ENCODE measurements around the gene MRPL39. TPM values are rescaled to one million over a fixed set of nuclear protein-coding genes. Genes with fewer than 3 reads are reported as not detected.

The MRPL39 gene
- total and polyA plus RNA-seq, 2 experiments from 2014 or later: 50.5 to 132 TPM

DNA sequence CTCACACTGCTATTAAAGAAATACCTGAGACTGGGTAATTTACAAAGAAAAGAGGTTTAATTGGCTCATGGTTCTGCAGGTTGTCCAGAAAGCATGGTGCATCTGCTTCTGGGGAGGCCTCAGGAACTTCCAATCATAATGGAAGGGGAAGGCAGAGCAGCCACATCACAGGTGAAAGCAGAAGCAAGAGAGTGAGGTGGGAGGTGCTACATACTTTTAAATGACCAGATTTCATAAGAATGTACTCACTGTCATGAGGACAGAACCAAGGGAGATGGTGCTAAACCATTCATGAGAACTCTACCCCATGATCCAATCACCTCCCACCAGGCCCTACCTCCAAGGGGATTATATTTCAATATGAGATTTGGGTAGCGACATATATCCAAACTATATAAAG is 55.7 kb downstream of the MRPL39 start:
- no peaks in the 10 kb centered on the region for H3K27me3 Mint-ChIP-seq (ENCODE audit: insufficient read depth, low read depth, poor library complexity)
- no peaks in the 10 kb centered on the region for H3F3A ChIP-seq (replicated peaks; ENCODE audit: low read depth)
- H3K79me2 ChIP-seq (replicated peaks; ENCODE audit: insufficient read depth): no peaks in the 10 kb centered on the region
- no peaks in the 10 kb centered on the region for H3K4me1 Mint-ChIP-seq
- H3K9me3 Mint-ChIP-seq: no peaks in the 10 kb centered on the region
- no peak overlapping the region for H3K27ac ChIP-seq (ENCODE audit: low read depth)
- H3K4me3 Mint-ChIP-seq: no peak overlapping the region
- no peaks in the 10 kb centered on the region for H4K20me1 ChIP-seq (replicated peaks; ENCODE audit: insufficient read depth)
- H3K27ac Mint-ChIP-seq: no peak overlapping the region
- DNase-seq (ENCODE audit: low spot score): no peak
- H3K4me1 ChIP-seq (ENCODE audit: insufficient read depth): no peaks in the 10 kb centered on the region
- no peak overlapping the region for H3K4me3 ChIP-seq
- no peak for ATAC-seq
- H3K36me3 Mint-ChIP-seq (ENCODE audit: low read depth): no peaks in the 10 kb centered on the region
- TF ChIP-seq EZH2phosphoT487 (IDR thresholded peaks at IDR 0.05; ENCODE audit: unreplicated experiment): no peak
- no peak for TF ChIP-seq EZH2 (IDR thresholded peaks at IDR 0.05; ENCODE audit: low read depth, unreplicated experiment)
- TF ChIP-seq POLR2AphosphoS5 (IDR thresholded peaks at IDR 0.05; ENCODE audit: low read depth): no peak
- TF ChIP-seq ZNF331 (CRISPR knock-in tag; IDR thresholded peaks at IDR 0.05; ENCODE audit: low read depth): no peak
- no peak for TF ChIP-seq STAT1 (IDR thresholded peaks at IDR 0.05; ENCODE audit: unreplicated experiment)
- TF ChIP-seq, protein P1, sequence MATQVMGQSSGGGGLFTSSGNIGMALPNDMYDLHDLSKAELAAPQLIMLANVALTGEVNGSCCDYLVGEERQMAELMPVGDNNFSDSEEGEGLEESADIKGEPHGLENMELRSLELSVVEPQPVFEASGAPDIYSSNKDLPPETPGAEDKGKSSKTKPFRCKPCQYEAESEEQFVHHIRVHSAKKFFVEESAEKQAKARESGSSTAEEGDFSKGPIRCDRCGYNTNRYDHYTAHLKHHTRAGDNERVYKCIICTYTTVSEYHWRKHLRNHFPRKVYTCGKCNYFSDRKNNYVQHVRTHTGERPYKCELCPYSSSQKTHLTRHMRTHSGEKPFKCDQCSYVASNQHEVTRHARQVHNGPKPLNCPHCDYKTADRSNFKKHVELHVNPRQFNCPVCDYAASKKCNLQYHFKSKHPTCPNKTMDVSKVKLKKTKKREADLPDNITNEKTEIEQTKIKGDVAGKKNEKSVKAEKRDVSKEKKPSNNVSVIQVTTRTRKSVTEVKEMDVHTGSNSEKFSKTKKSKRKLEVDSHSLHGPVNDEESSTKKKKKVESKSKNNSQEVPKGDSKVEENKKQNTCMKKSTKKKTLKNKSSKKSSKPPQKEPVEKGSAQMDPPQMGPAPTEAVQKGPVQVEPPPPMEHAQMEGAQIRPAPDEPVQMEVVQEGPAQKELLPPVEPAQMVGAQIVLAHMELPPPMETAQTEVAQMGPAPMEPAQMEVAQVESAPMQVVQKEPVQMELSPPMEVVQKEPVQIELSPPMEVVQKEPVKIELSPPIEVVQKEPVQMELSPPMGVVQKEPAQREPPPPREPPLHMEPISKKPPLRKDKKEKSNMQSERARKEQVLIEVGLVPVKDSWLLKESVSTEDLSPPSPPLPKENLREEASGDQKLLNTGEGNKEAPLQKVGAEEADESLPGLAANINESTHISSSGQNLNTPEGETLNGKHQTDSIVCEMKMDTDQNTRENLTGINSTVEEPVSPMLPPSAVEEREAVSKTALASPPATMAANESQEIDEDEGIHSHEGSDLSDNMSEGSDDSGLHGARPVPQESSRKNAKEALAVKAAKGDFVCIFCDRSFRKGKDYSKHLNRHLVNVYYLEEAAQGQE (IDR thresholded peaks at IDR 0.05; ENCODE audit: unreplicated experiment): no peak
- TF ChIP-seq, protein P2, sequence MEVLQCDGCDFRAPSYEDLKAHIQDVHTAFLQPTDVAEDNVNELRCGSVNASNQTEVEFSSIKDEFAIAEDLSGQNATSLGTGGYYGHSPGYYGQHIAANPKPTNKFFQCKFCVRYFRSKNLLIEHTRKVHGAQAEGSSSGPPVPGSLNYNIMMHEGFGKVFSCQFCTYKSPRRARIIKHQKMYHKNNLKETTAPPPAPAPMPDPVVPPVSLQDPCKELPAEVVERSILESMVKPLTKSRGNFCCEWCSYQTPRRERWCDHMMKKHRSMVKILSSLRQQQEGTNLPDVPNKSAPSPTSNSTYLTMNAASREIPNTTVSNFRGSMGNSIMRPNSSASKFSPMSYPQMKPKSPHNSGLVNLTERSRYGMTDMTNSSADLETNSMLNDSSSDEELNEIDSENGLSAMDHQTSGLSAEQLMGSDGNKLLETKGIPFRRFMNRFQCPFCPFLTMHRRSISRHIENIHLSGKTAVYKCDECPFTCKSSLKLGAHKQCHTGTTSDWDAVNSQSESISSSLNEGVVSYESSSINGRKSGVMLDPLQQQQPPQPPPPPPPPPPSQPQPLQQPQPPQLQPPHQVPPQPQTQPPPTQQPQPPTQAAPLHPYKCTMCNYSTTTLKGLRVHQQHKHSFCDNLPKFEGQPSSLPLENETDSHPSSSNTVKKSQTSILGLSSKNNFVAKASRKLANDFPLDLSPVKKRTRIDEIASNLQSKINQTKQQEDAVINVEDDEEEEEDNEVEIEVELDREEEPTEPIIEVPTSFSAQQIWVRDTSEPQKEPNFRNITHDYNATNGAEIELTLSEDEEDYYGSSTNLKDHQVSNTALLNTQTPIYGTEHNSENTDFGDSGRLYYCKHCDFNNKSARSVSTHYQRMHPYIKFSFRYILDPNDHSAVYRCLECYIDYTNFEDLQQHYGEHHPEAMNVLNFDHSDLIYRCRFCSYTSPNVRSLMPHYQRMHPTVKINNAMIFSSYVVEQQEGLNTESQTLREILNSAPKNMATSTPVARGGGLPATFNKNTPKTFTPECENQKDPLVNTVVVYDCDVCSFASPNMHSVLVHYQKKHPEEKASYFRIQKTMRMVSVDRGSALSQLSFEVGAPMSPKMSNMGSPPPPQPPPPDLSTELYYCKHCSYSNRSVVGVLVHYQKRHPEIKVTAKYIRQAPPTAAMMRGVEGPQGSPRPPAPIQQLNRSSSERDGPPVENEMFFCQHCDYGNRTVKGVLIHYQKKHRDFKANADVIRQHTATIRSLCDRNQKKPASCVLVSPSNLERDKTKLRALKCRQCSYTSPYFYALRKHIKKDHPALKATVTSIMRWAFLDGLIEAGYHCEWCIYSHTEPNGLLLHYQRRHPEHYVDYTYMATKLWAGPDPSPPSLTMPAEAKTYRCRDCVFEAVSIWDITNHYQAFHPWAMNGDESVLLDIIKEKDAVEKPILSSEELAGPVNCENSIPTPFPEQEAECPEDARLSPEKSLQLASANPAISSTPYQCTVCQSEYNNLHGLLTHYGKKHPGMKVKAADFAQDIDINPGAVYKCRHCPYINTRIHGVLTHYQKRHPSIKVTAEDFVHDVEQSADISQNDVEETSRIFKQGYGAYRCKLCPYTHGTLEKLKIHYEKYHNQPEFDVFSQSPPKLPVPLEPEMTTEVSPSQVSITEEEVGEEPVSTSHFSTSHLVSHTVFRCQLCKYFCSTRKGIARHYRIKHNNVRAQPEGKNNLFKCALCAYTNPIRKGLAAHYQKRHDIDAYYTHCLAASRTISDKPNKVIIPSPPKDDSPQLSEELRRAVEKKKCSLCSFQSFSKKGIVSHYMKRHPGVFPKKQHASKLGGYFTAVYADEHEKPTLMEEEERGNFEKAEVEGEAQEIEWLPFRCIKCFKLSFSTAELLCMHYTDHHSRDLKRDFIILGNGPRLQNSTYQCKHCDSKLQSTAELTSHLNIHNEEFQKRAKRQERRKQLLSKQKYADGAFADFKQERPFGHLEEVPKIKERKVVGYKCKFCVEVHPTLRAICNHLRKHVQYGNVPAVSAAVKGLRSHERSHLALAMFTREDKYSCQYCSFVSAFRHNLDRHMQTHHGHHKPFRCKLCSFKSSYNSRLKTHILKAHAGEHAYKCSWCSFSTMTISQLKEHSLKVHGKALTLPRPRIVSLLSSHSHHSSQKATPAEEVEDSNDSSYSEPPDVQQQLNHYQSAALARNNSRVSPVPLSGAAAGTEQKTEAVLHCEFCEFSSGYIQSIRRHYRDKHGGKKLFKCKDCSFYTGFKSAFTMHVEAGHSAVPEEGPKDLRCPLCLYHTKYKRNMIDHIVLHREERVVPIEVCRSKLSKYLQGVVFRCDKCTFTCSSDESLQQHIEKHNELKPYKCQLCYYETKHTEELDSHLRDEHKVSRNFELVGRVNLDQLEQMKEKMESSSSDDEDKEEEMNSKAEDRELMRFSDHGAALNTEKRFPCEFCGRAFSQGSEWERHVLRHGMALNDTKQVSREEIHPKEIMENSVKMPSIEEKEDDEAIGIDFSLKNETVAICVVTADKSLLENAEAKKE (CRISPR knock-in tag; IDR thresholded peaks at IDR 0.05): no peak
- no peak for TF ChIP-seq NANOG (IDR thresholded peaks at IDR 0.05; ENCODE audit: borderline replicate concordance)
- TF ChIP-seq, protein P3, sequence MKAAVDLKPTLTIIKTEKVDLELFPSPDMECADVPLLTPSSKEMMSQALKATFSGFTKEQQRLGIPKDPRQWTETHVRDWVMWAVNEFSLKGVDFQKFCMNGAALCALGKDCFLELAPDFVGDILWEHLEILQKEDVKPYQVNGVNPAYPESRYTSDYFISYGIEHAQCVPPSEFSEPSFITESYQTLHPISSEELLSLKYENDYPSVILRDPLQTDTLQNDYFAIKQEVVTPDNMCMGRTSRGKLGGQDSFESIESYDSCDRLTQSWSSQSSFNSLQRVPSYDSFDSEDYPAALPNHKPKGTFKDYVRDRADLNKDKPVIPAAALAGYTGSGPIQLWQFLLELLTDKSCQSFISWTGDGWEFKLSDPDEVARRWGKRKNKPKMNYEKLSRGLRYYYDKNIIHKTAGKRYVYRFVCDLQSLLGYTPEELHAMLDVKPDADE (IDR thresholded peaks at IDR 0.05): no peak
- TF ChIP-seq, protein P4, sequence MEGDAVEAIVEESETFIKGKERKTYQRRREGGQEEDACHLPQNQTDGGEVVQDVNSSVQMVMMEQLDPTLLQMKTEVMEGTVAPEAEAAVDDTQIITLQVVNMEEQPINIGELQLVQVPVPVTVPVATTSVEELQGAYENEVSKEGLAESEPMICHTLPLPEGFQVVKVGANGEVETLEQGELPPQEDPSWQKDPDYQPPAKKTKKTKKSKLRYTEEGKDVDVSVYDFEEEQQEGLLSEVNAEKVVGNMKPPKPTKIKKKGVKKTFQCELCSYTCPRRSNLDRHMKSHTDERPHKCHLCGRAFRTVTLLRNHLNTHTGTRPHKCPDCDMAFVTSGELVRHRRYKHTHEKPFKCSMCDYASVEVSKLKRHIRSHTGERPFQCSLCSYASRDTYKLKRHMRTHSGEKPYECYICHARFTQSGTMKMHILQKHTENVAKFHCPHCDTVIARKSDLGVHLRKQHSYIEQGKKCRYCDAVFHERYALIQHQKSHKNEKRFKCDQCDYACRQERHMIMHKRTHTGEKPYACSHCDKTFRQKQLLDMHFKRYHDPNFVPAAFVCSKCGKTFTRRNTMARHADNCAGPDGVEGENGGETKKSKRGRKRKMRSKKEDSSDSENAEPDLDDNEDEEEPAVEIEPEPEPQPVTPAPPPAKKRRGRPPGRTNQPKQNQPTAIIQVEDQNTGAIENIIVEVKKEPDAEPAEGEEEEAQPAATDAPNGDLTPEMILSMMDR (conservative IDR thresholded peaks at IDR 0.05; ENCODE audit: low read depth in 2 of 2): no peak
- TF ChIP-seq ZNF114 (CRISPR knock-in tag; IDR thresholded peaks at IDR 0.05): no peak
- no peak for TF ChIP-seq CREB1 (CRISPR knock-in tag; IDR thresholded peaks at IDR 0.05; ENCODE audit: low read depth)
- TF ChIP-seq JUNB (IDR thresholded peaks at IDR 0.05; ENCODE audit: unreplicated experiment): no peak
- H3K4me2 ChIP-seq: no peak overlapping the region
- H3K9me2 ChIP-seq (ENCODE audit: insufficient read depth): no peaks in the 10 kb centered on the region; the same call in 1 of the 2 replicates
- no peak overlapping the region for H2AFZ ChIP-seq
- no peaks in the 10 kb centered on the region for H3K36me3 ChIP-seq (ENCODE audit: insufficient read depth)
- H3K27me3 ChIP-seq (ENCODE audit: insufficient read depth): no peaks in the 10 kb centered on the region

All from GM23338 (cell line).